HG03460 (cell line): ENCODE measurements around the gene RFX4.
"Not testable (repeated sequence)": the region's sequence is repeated elsewhere in the genome, so short reads cannot be mapped to it uniquely, and the experiment has no call there.

Experiments
- ATAC-seq: cut with Tn5 transposase; IDR thresholded peaks from one replicate; pipeline ENCODE4 v1.9.1; 2021; ENCODE audit not compliant: unreplicated experiment

The RFX4 gene

GRCh38 chr12:106724116-106724515 is 141.3 kb downstream of the RFX4 start:
- no peak for ATAC-seq

DNA sequence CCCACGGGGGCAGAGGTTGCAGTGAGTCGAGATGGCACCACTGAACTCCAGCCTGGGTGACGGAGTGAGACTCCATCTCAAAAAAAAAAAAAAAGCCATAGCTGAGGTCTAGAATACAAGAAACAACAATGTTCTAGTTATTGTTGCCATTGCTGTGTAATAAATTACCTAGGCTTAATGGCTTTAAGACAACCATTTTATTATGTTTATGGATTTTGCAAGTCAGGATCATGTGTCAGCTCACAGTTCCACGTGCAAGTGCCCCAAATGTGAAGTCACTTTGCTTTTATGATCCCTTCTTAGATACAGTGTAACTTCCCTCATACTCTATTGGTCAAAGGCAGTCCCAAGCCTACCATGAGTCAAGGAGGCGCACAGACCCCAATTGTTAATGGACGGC is 142.1 kb downstream of the RFX4 start:
- no peak for ATAC-seq

DNA sequence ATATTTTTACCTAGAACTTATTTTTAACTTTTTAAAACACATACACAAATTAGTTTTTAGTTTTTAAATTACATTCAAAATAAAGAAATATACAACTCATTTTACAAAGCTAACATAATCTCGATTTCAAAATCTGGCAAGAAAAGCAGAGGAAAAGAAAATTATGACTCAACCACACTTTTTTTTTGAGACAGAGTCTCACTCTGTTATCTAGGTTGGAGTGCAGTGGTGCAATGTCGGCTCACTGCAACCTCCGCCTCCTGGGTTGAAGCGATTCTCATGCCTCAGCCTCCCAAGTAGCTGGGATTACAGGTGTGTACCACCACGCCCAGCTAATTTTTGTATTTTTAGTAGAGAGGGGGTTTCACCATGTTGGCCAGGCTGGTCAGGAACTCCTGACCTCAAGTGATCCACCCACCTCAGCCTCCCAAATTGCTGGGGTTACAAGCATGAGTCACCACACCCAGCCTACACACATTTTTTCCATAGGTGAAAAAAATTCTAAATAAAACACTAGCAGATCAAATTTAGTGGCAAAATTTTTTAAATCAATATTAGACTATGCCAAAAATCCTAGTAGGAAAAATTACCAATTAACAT is 143.9 kb downstream of the RFX4 start:
- ATAC-seq, result not testable (repeated sequence)

DNA sequence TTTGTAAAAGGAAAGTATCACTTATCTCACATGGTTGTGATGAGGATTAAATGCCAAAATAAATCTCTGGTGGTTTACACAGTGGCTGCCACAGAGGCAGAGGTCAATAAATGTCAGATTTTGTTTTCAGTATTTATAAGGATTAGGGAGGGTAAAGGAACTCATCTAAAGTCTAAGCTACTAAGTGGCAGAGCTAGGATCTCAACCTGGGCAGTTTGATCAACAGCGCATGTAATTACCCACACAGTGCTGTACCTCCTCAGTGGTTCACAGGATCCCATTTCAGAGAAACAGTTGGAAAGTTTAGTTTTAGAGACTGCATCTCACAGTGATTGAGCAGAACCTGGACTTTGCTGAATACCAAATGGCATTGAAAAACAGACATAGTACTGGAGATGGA is 146.8 kb downstream of the RFX4 start:
- no peak for ATAC-seq

- no peak for ATAC-seq
These were observed 150.1 kb downstream of the RFX4 start for GRCh38 chr12:106732890-106733289.

- no peak for ATAC-seq
These were observed 150.9 kb downstream of the RFX4 start for GRCh38 chr12:106733660-106734059.

- ATAC-seq, result no peak
These were observed 153.5 kb downstream of the RFX4 start for GRCh38 chr12:106736051-106736957.

DNA sequence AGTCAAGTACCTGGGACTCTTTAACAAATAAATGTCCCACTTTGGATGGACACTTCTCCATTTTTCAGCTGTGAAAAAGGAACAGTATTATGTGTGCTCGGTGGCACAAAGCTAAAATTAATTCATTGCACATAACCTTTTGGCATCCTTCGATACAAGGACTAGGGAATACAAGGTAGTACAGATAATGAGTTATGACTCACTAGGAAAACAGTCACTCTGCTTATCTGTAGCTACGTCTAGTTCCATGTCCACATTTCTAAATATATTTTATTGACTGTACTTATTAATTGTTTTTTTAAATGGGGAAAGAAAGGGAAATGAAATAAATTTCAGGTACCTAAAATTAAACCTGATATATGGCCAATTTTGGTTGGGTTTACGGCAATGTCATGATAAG is 156.5 kb downstream of the RFX4 start:
- no peak for ATAC-seq

DNA sequence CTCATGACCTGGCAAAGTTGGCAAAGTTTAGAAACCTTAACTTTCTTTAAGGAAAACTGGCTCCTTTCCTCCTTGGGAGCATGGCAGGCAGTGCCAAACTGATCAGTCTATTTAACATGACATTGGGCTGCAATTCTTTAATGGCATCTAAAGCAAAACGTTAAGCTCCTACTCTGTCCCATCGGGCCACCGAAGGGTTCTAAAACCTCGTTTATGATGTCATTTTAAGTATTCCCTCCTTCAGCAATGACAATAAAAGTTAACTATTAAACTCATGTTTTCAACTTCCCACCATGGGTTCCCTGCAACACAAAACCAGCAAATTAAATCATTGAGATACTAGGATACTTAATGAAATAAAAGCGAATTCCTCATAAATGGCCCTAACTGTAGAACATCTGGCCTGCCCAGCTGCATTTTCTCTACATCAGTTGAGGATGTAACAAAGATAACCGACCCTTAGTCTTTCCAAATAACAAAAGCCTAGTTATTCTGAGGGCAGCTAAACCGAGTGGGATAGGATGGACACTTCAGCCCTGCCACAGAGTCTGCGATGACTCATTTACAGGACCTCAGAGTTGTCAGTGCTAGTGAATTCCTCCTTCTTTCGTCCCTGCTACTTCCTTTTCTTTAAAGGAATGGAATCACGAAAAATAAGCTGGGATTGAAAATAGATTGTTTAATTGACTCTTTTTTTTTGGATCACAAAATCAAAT is 157.2 kb downstream of the RFX4 start:
- ATAC-seq, result no peak

- no peak for ATAC-seq
These were observed 158.0 kb downstream of the RFX4 start for GRCh38 chr12:106740818-106741217.

GRCh38 chr12:106741247-106741646 is 158.4 kb downstream of the RFX4 start:
- no peak for ATAC-seq

DNA sequence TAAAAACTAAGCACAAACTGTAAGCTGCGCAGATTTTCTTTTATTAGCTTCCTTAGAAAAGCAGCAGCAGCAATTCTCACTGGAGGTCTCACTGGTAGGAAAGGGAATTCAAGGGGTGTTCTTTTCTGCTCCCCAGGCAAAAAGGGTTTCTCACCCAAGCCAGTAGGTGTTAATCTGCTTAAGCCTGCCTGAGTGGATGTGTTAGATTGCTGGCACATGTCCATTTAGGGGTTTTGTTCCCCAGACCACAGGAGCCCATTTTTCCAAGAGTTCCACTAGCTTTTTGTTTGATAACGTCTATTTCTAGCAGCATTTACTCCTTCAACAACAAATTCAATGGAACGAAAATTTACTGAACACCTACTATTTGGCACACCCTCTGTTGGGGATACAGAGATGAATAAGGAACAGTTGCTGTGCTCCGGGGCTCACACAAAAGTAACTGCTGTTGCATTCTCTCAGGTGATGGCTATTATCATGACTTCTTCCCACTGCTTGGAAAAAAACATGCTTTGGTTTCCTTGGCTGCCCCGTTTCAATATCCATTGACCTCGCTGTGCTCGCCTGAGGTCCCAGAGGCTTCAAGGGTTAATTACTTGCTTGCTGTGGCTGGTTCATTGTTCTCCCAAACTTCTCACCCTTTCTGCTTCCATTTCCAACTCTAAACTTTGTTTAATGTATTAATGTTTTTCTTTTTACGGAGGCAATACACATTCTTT is 160.6 kb downstream of the RFX4 start:
- no peak for ATAC-seq

DNA sequence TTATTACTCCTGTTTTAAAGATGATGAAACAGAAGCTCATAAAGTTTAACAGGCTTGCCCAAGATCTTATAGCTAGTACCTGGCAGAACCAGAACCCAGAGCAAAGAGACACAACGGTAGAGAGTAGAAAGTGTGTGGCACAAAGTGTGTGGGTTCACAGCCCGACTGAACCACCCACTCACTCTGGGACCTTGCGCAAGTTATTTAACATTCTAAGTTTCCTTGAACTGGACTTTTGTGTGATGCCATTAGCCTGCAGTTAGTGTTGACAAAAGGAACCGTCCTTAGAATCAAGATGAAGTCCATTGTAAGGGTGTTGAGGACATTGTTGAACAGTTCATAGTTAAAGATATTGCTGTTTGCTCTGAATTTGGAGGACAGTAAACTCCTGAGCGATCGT is 161.8 kb downstream of the RFX4 start:
- no peak for ATAC-seq

DNA sequence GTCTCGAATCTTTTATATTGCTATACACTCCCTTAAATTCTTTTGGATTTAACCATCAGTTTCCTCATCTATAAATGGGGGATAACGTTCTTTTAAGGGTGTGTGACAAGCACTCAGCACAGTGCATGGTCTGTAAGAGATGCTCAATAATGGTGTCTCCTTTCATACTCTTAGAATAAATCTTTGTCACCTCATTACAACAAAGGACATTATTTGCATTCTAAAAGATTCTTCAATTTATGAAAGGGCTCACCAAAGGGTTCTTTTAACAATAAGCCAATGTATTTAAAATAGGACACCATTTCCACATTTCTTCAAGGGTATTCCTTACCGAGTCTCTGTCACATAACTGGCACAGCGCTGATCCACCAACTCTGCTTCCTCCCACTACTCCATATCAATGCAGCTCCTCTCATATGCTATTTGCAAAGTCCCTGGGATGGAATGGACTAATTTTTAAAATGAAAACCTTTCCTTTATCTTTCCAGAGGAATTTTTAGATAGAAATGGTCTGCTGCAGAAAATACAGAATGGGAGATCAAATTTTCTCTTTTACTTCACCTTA is 162.5 kb downstream of the RFX4 start:
- no peak for ATAC-seq

GRCh38 chr12:106747973-106748436 is 165.2 kb downstream of the RFX4 start:
- no peak for ATAC-seq

DNA sequence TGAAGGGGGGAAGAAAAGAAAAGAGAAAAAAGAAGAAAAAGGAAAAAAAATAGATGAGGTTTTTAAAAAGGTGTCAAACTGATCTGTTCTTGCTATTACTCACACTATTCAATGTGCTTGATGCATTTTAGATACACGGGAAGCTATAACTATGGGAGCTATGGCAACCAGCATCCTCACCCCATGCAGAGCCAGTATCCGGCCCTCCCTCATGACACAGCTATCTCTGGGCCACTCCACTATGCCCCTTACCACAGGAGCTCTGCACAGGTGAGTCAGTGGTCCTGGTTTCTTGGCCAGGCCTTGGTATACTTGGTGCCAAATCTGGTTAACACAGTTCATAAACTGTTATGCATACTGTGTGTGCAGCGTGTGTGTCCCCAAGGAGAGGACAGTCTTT is 167.7 kb downstream of the RFX4 start:
- ATAC-seq, result no peak

DNA sequence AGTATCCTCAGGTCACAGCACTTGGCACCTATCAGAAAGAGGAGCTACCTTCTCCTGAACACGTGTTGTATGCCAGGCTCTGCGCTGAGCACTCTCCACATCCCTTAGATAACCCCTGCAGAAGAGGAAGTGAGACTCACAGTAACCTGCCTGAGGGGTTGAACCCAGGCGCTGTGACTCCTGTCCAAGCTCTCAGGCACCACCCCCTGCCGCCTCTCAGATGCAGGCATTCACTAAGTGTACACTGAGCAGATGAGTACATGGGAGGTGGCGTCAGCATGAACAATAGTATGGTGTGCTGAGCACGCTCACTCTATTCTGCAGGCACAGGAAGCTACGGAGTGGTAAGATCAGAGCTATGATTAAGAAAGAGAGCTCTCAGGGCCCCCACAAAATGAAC is 170.7 kb downstream of the RFX4 start:
- peak; percentile 99 for ATAC-seq

DNA sequence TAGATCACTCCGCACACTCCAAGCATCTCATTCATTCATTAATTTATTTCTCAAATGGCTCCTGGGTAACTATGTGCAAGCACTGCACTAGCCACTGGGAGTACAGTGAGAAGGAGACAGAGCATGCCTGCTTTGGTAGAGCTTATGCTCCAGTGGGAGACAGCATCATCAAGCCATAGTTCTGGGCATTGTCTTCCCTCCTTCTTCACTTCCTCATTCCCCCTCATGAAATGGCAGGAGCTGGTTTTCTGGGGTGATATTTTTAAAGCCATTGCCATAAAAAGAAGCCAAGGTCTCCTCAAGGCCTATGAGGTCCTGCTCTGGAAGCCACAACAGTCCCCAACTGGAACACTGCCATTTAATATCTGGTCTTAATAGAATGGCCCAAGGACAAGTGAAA is 171.5 kb downstream of the RFX4 start:
- no peak for ATAC-seq

DNA sequence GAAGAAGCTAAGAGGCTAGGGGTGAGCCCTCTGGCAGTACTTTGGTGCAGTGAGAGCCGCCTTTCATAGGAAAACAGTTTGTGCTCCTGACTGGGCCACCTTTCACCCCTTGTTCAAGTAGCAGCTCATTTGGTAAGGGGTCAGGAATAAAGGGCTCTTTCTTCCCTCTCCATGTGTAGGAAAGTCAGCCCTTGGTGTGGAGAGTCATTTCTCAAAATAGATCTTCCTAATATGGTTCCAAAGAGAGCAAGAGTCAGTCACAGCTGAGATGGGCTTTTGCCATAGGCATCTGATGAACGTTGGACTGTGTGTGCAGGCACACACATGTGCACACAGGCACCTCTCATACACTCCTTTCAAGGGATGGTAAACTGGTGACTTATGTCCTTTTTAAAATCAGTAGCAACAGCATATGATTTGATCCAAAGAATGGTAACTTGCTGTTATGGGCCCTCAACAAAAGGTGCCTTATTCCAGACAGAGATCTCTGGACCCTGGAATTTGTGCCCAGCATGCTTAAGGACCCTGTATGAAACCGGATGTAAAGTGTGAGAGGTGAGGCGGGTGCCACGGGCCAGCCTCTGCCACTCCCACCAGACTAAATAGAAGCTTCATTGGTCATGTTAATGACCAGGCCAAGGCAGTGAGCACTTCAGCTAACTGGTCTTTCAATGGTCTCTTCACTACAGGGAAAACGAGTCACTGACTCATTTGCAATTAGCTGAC is 175.0 kb downstream of the RFX4 start:
- no peak for ATAC-seq
